Pulmonary artery endothelial cell (primary cell): Measurements from ENCODE around the gene PLXNB3. TPM values are rescaled to one million over a fixed set of nuclear protein-coding genes. Genes with fewer than 3 reads are reported as not detected.
"Not testable (repeated sequence)": the region's sequence is repeated elsewhere in the genome, so short reads cannot be mapped to it uniquely, and the experiment has no call there.

ENCODE experiments used
- DNase-seq: peaks from one replicate; pipeline ENCODE4 v3.0.0-alpha.2; 2011; ENCODE audit warnings: low read depth, low spot score
- total RNA-seq: library from RNA; depleted of rRNA; stranded (reverse); fragments of >200 nt; gene quantifications from 2 replicates; pipeline ENCODE4 v1.2.3, GENCODE V29; 2014

The PLXNB3 gene
- total RNA-seq, 1 donor from 2014 or later: 5.5 TPM

GRCh38 chrX:153732401-153732800 is 31.6 kb upstream of the PLXNB3 start:
- DNase-seq: no peak

- no peak for DNase-seq
Measured at GRCh38 chrX:153733651-153734240, 30.3 kb upstream of the PLXNB3 start.

- DNase-seq: no peak
Measured at GRCh38 chrX:153734871-153735270, 29.2 kb upstream of the PLXNB3 start.

GRCh38 chrX:153735274-153735673 is 28.8 kb upstream of the PLXNB3 start:
- no peak for DNase-seq

GRCh38 chrX:153736071-153736820 is 27.8 kb upstream of the PLXNB3 start:
- no peak for DNase-seq

GRCh38 chrX:153736871-153737441 is 27.1 kb upstream of the PLXNB3 start:
- no peak for DNase-seq

GRCh38 chrX:153738056-153738605 is 25.9 kb upstream of the PLXNB3 start:
- DNase-seq: no peak

GRCh38 chrX:153739754-153740486 is 24.1 kb upstream of the PLXNB3 start:
- DNase-seq: no peak

GRCh38 chrX:153740631-153741222 is 23.3 kb upstream of the PLXNB3 start:
- DNase-seq: no peak

GRCh38 chrX:153741446-153741845 is 22.6 kb upstream of the PLXNB3 start:
- no peak for DNase-seq

GRCh38 chrX:153742111-153742510 is 21.9 kb upstream of the PLXNB3 start:
- DNase-seq: not testable (repeated sequence)

- not testable (repeated sequence) for DNase-seq
Measured at GRCh38 chrX:153742796-153743467, 21.1 kb upstream of the PLXNB3 start.

- not testable (repeated sequence) for DNase-seq
Measured at GRCh38 chrX:153743468-153744209, 20.4 kb upstream of the PLXNB3 start.

GRCh38 chrX:153744210-153745066 is 19.6 kb upstream of the PLXNB3 start:
- no peak for DNase-seq

GRCh38 chrX:153745067-153745433 is 19.0 kb upstream of the PLXNB3 start:
- not testable (repeated sequence) for DNase-seq

GRCh38 chrX:153746359-153746758 is 17.7 kb upstream of the PLXNB3 start:
- DNase-seq: no peak

GRCh38 chrX:153746991-153747390 is 17.1 kb upstream of the PLXNB3 start:
- not testable (repeated sequence) for DNase-seq

GRCh38 chrX:153749017-153749416 is 15.0 kb upstream of the PLXNB3 start:
- not testable (repeated sequence) for DNase-seq

- no peak for DNase-seq
Measured at GRCh38 chrX:153750127-153750774, 13.8 kb upstream of the PLXNB3 start.
